Mesenchymal stem cell (in vitro differentiated cells and primary cell): Measurements from ENCODE around the gene RASAL2.

ENCODE experiments used
- DNase-seq: peaks from one replicate; pipeline ENCODE4 v3.0.0-alpha.2; 2013
- H2AFZ ChIP-seq: one replicate; pipeline ENCODE4 v1.6.1; 2013; ENCODE audit warnings: low read depth, mild to moderate bottlenecking, control low read depth, inconsistent platforms, low read length, moderate library complexity
- H2AK5ac ChIP-seq: 2 replicates; pipeline ENCODE4 v1.6.1; 2013; ENCODE audit warnings: low read length, moderate library complexity, mild to moderate bottlenecking, inconsistent platforms; ENCODE audit not compliant: severe bottlenecking
- H2BK120ac ChIP-seq: one replicate; pipeline ENCODE4 v1.6.1; 2013; ENCODE audit warnings: low read depth, mild to moderate bottlenecking, inconsistent platforms, low read length, moderate library complexity
- H2BK12ac ChIP-seq, 2 experiments: one replicate each; pipeline ENCODE4 v1.6.1; 2013; ENCODE audit warnings: inconsistent platforms in 2 of 2, low read length in 2 of 2, mild to moderate bottlenecking in 2 of 2, moderate library complexity in 2 of 2, control low read depth in 1 of 2
- H2BK15ac ChIP-seq: one replicate; pipeline ENCODE4 v1.6.1; 2013; ENCODE audit warnings: mild to moderate bottlenecking, low read depth, inconsistent platforms; ENCODE audit not compliant: poor library complexity, severe bottlenecking
- H2BK5ac ChIP-seq: 2 replicates; pipeline ENCODE4 v1.6.1; 2013; ENCODE audit warnings: low read depth, mild to moderate bottlenecking, low read length, control low read depth, inconsistent platforms; ENCODE audit not compliant: poor library complexity, severe bottlenecking
- H3K14ac ChIP-seq, 2 experiments: one replicate each; pipeline ENCODE4 v1.6.1; 2013; ENCODE audit warnings: inconsistent platforms in 2 of 2, low read length in 2 of 2, control low read depth in 1 of 2, mild to moderate bottlenecking in 1 of 2, moderate library complexity in 1 of 2
- H3K18ac ChIP-seq, 2 experiments: one replicate each; pipeline ENCODE4 v1.6.1; 2013; ENCODE audit warnings: inconsistent platforms in 2 of 2, low read length in 2 of 2, control low read depth in 1 of 2, low read depth in 1 of 2, mild to moderate bottlenecking in 1 of 2
- H3K23ac ChIP-seq, 2 experiments: one replicate each; pipeline ENCODE4 v1.6.1; 2013; ENCODE audit warnings: inconsistent platforms in 2 of 2, low read length in 2 of 2, mild to moderate bottlenecking in 2 of 2, moderate library complexity in 2 of 2, control low read depth in 1 of 2
- H3K27ac ChIP-seq: 2 replicates; pipeline ENCODE4 v1.5.1; 2013; ENCODE audit warnings: mild to moderate bottlenecking, moderate library complexity, low read length, control low read depth, inconsistent platforms; ENCODE audit not compliant: poor library complexity, severe bottlenecking
- H3K27me3 ChIP-seq, 2 experiments: 2 replicates each; pipeline versions ENCODE4 v1.6.1 to v1.7.0; 2013; ENCODE audit warnings: low read length in 2 of 2, mild to moderate bottlenecking in 2 of 2, moderate library complexity in 2 of 2, control low read depth in 1 of 2, inconsistent platforms in 1 of 2; ENCODE audit not compliant: control insufficient read depth in 1 of 2, insufficient read depth in 1 of 2
- H3K36me3 ChIP-seq, 2 experiments: 2 replicates each; pipeline versions ENCODE4 v1.6.1 to v1.7.0; 2013; ENCODE audit warnings: low read length in 2 of 2, control low read depth in 1 of 2, inconsistent platforms in 1 of 2, low read depth in 1 of 2, mild to moderate bottlenecking in 1 of 2; ENCODE audit not compliant: insufficient read depth in 2 of 2, control insufficient read depth in 1 of 2
- H3K4ac ChIP-seq, 2 experiments: one replicate each; pipeline ENCODE4 v1.6.1; 2013; ENCODE audit warnings: inconsistent platforms in 2 of 2, low read length in 2 of 2, mild to moderate bottlenecking in 2 of 2, moderate library complexity in 2 of 2, control low read depth in 1 of 2, low read depth in 1 of 2
- H3K4me1 ChIP-seq: 2 replicates; pipeline ENCODE4 v1.6.1; 2013; ENCODE audit warnings: low read depth, low read length, control low read depth; ENCODE audit not compliant: control insufficient read depth, insufficient read depth
- H3K4me2 ChIP-seq: 2 replicates; pipeline ENCODE4 v1.6.1; 2013; ENCODE audit warnings: low read length, mild to moderate bottlenecking, inconsistent platforms; ENCODE audit not compliant: poor library complexity, severe bottlenecking
- H3K4me3 ChIP-seq, 2 experiments: 2 replicates each; pipeline versions ENCODE4 v1.5.1 to v1.7.0; 2013; ENCODE audit warnings: low read length in 2 of 2, mild to moderate bottlenecking in 2 of 2, control low read depth in 1 of 2, low read depth in 1 of 2; ENCODE audit not compliant: insufficient read depth in 1 of 2
- H3K79me1 ChIP-seq: replicated peaks from 2 replicates; pipeline ENCODE4 v1.6.1; 2013; ENCODE audit warnings: mild to moderate bottlenecking, control low read depth, low read length, inconsistent platforms; ENCODE audit not compliant: poor library complexity, severe bottlenecking
- H3K9ac ChIP-seq: 2 replicates; pipeline ENCODE4 v1.7.0; 2013; ENCODE audit warnings: mild to moderate bottlenecking, low read length, moderate library complexity
- H3K9me3 ChIP-seq: 2 replicates; pipeline ENCODE4 v1.7.0; 2013; ENCODE audit warnings: mild to moderate bottlenecking, low read length; ENCODE audit not compliant: control insufficient read depth
- H4K8ac ChIP-seq: one replicate; pipeline ENCODE4 v1.6.1; 2013; ENCODE audit warnings: inconsistent platforms, mild to moderate bottlenecking, low read length, moderate library complexity
- H4K91ac ChIP-seq: one replicate; pipeline ENCODE4 v1.6.1; 2013; ENCODE audit warnings: mild to moderate bottlenecking, low read length, inconsistent platforms
- WGBS: methylation state at CpG from one replicate; pipeline ENCODE4 v1.1.7; 2013; ENCODE audit warnings: mixed read lengths; 5-methylcytosine and 5-hydroxymethylcytosine counted together

The RASAL2 gene

DNA sequence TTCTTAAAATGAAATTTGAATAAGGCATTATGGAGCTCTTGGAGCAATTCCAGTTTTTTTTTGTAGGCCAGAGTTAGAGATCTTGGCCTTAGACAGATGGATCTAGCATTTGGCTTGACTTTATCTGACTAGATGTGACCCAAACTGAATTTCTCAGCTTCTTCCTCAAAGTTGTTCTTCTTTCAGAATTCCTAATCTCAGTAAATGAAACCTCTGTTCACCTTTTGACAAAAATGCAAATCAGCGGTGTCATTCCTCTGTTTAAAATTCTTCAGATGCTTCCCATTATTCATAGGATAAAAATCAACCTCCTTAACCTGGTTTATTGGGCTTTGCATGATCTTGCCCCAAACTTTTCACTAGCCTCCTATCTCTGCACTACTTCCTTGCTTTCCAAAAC lies 177.6 kb downstream of the RASAL2 start:
- H3K4me2 ChIP-seq = no peak overlapping the region
- no peak overlapping the region for H3K4me3 ChIP-seq
- H3K9ac ChIP-seq = no peak overlapping the region
- no peaks in the 10 kb centered on the region for H3K36me3 ChIP-seq
- H3K9me3 ChIP-seq = no peaks in the 10 kb centered on the region
- DNase-seq = no peak
- peak overlapping the region; percentile 15 for H3K27ac ChIP-seq
- no peak overlapping the region for H2BK120ac ChIP-seq
- H3K4me1 ChIP-seq = peaks cover 12% of the 10 kb centered on the region
- H2BK5ac ChIP-seq = no peak overlapping the region
- H3K79me1 ChIP-seq = peaks cover 11% of the 10 kb centered on the region
- H2AFZ ChIP-seq = no peak overlapping the region
- no peak overlapping the region for H2BK15ac ChIP-seq
- no peak overlapping the region for H2BK12ac ChIP-seq
- peak overlapping the region; percentile 43 for H2AK5ac ChIP-seq
- H4K8ac ChIP-seq = no peak overlapping the region
- no peak overlapping the region for H4K91ac ChIP-seq
- H3K27me3 ChIP-seq = no peaks in the 10 kb centered on the region
- WGBS = 81% methylated on average over 1 of the region's 1 CpG
- H3K23ac ChIP-seq = no peak overlapping the region
- peak overlapping the region in 1 of 2 experiments; percentile 12 for H3K18ac ChIP-seq
- no peak overlapping the region for H3K4ac ChIP-seq
- H3K14ac ChIP-seq = no peak overlapping the region

DNA sequence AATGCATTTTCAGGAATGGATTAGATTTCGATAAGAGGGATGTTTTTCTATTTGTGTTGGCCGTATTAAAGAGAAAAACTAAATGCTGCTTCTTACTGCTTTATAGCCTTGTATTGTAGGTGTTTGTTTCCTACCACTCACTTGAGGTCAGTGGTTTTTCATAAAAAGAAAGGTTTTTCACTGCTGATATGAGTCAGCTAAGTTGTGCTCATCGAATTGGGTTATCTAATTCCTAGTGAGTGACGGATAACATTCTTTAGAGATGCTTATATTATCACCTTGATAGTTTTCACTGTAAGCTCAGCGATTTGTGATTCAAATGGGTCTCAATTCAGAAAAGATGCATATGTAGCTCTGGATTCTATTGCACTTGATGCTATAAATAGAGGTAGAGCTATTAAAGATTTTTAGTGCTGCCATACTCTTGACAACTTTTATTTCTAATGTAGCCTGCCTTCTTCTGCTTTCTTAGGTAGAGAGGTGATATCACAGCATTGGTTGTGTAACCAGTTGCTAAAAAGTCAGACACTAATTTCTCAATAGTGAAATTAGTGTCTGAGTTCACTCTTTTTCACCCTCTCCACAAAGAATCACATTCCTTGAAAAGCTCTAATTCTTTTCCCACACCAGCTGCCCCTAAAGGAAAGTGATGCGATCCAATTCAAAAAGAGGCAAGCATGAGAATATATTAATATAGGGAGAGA lies 180.0 kb downstream of the RASAL2 start:
- no peak overlapping the region for H3K23ac ChIP-seq
- no peak overlapping the region for H4K8ac ChIP-seq
- H3K27ac ChIP-seq = peak overlapping the region; percentile 72
- no peak overlapping the region for H4K91ac ChIP-seq
- no peak overlapping the region for H3K4ac ChIP-seq
- H2AFZ ChIP-seq = no peak overlapping the region
- peaks cover 17% of the 10 kb centered on the region for H3K79me1 ChIP-seq
- no peaks in the 10 kb centered on the region for H3K9me3 ChIP-seq
- peaks cover 7% of the 10 kb centered on the region for H3K4me1 ChIP-seq
- H2AK5ac ChIP-seq = no peak overlapping the region
- H3K4me3 ChIP-seq = no peak overlapping the region
- H3K4me2 ChIP-seq = no peak overlapping the region
- H3K14ac ChIP-seq = no peak overlapping the region
- no peak for DNase-seq
- H3K9ac ChIP-seq = no peak overlapping the region
- no peaks in the 10 kb centered on the region for H3K36me3 ChIP-seq
- no peak overlapping the region for H2BK12ac ChIP-seq
- H3K27me3 ChIP-seq = no peaks in the 10 kb centered on the region
- no peak overlapping the region for H2BK120ac ChIP-seq
- no peak overlapping the region for H2BK5ac ChIP-seq
- H2BK15ac ChIP-seq = no peak overlapping the region
- H3K18ac ChIP-seq = no peak overlapping the region
- 61% methylated on average over 5 of the region's 6 CpGs for WGBS

DNA sequence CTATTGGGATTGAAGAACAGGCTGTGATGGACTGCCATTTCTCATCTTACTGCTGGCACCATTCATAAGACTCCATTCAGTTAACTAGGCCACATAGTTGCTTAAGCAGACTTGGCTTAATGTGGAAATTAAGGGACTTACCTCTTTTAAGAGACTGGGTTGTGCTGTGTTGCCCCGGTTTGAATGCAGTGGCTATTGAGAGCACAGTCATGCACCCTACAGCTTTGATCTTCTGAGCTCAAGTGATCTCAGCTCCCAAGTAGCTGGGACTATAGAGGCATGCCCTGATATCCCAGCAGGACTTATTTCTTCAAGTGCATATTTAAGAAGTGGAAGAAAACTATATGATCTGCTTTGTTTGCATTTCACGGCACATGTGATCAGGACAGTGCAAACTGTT lies 181.1 kb downstream of the RASAL2 start:
- H3K4me2 ChIP-seq = no peak overlapping the region

DNA sequence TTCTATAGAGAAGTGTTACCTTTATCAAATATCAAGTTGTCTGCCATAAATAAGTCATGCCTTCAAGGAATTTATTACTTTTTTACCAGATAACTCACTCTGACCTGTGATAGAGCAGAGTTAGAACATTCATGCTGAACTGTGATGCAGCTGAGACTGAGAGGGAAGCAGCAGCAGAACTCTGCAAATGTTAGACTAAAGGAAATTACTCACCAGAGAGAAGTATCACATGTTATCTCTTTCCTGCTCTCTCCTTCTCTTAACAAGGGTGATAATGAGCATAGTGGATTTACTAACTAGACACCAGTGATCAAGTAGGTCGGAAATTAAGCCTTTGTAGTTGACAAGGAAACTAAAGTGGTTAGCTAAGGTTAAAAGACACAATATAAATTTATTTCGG lies 181.6 kb downstream of the RASAL2 start:
- no peak overlapping the region for H2AFZ ChIP-seq
- H3K18ac ChIP-seq = no peak overlapping the region
- H3K9me3 ChIP-seq = no peaks in the 10 kb centered on the region
- H2AK5ac ChIP-seq = no peak overlapping the region
- peaks cover 7% of the 10 kb centered on the region for H3K4me1 ChIP-seq
- H3K9ac ChIP-seq = peak overlapping the region; percentile 30
- H3K79me1 ChIP-seq = peaks cover 14% of the 10 kb centered on the region
- H3K27ac ChIP-seq = peak overlapping the region; percentile 50
- no peak overlapping the region for H2BK120ac ChIP-seq
- no peaks in the 10 kb centered on the region for H3K36me3 ChIP-seq
- H3K4me3 ChIP-seq = no peak overlapping the region
- H3K14ac ChIP-seq = no peak overlapping the region
- no peak overlapping the region for H2BK12ac ChIP-seq
- H4K8ac ChIP-seq = no peak overlapping the region
- WGBS = 29% methylated on average over 1 of the region's 2 CpGs
- H3K4me2 ChIP-seq = no peak overlapping the region
- H3K4ac ChIP-seq = no peak overlapping the region
- peak; percentile 46 for DNase-seq
- H2BK15ac ChIP-seq = no peak overlapping the region
- no peak overlapping the region for H4K91ac ChIP-seq
- H3K27me3 ChIP-seq = no peaks in the 10 kb centered on the region
- no peak overlapping the region for H3K23ac ChIP-seq
- no peak overlapping the region for H2BK5ac ChIP-seq

More for the DNA sequence above, 181.1 kb downstream of the RASAL2 start:
- no peak overlapping the region for H3K14ac ChIP-seq
- H3K4ac ChIP-seq = no peak overlapping the region
- H2BK120ac ChIP-seq = no peak overlapping the region
- H2AK5ac ChIP-seq = no peak overlapping the region
- no peaks in the 10 kb centered on the region for H3K9me3 ChIP-seq
- no peak overlapping the region for H3K18ac ChIP-seq
- no peak overlapping the region for H3K9ac ChIP-seq
- peak; percentile 44 for DNase-seq
- H4K8ac ChIP-seq = no peak overlapping the region
- no peak overlapping the region for H3K4me3 ChIP-seq
- no peak overlapping the region for H2BK15ac ChIP-seq
- peaks cover 14% of the 10 kb centered on the region for H3K79me1 ChIP-seq
- no peak overlapping the region for H2BK5ac ChIP-seq
- no peak overlapping the region for H2AFZ ChIP-seq
- peaks cover 7% of the 10 kb centered on the region for H3K4me1 ChIP-seq
- peak overlapping the region; percentile 61 for H3K27ac ChIP-seq
- no peak overlapping the region for H2BK12ac ChIP-seq
- no peak overlapping the region for H4K91ac ChIP-seq
- WGBS = 65% methylated on average over 1 of the region's 2 CpGs
- H3K27me3 ChIP-seq = no peaks in the 10 kb centered on the region
- H3K36me3 ChIP-seq = no peaks in the 10 kb centered on the region
- no peak overlapping the region for H3K23ac ChIP-seq
